Left renal pelvis (tissue), 4 donors: ENCODE data around the gene RAB3C. TPM values are rescaled to one million over a fixed set of nuclear protein-coding genes. Genes with fewer than 3 reads are reported as not detected.

ENCODE experiments used
- DNase-seq, 4 donors: peaks; one replicate each; pipeline ENCODE4 v3.0.0-alpha.2; 2013; ENCODE audit warnings: low read depth in 4 of 4, low spot score in 3 of 4
- polyA plus RNA-seq, 4 donors: library from polyadenylated mRNA; unstranded; fragments of 120-200 nt; gene quantifications; one replicate each; pipeline ENCODE4 v1.2.1, GENCODE V29; 2013; ENCODE audit not compliant: insufficient read length in 4 of 4

The RAB3C gene
- polyA plus RNA-seq, 4 donors = 1.1 to 2.3 (median 2.0) TPM

- DNase-seq = no peak
Measured at GRCh38 chr5:58765058-58765457, 182.2 kb downstream of the RAB3C start.

GRCh38 chr5:58767104-58767503, 184.2 kb downstream of the RAB3C start:
- no peak for DNase-seq

GRCh38 chr5:58770136-58770535, 187.3 kb downstream of the RAB3C start:
- no peak for DNase-seq

GRCh38 chr5:58771796-58772195, 188.9 kb downstream of the RAB3C start:
- no peak for DNase-seq

GRCh38 chr5:58773744-58774441, 191.0 kb downstream of the RAB3C start:
- no peak for DNase-seq

GRCh38 chr5:58774937-58775336, 192.1 kb downstream of the RAB3C start:
- DNase-seq = no peak

GRCh38 chr5:58775701-58776262, 192.9 kb downstream of the RAB3C start:
- no peak for DNase-seq

GRCh38 chr5:58776559-58776958, 193.7 kb downstream of the RAB3C start:
- DNase-seq = no peak

- DNase-seq = no peak
Measured at GRCh38 chr5:58778888-58779287, 196.0 kb downstream of the RAB3C start.

GRCh38 chr5:58786035-58786434, 203.2 kb downstream of the RAB3C start:
- DNase-seq = no peak

GRCh38 chr5:58786711-58787303, 203.9 kb downstream of the RAB3C start:
- no peak for DNase-seq

GRCh38 chr5:58787987-58788386, 205.1 kb downstream of the RAB3C start:
- no peak for DNase-seq

- no peak for DNase-seq
Measured at GRCh38 chr5:58793888-58794657, 211.2 kb downstream of the RAB3C start.

GRCh38 chr5:58794875-58795274, 212.0 kb downstream of the RAB3C start:
- no peak for DNase-seq

- DNase-seq = no peak
Measured at GRCh38 chr5:58795327-58795726, 212.5 kb downstream of the RAB3C start.

- DNase-seq = no peak
Measured at GRCh38 chr5:58797021-58797420, 214.1 kb downstream of the RAB3C start.

- DNase-seq = no peak
Measured at GRCh38 chr5:58800356-58800755, 217.5 kb downstream of the RAB3C start.

- no peak for DNase-seq
Measured at GRCh38 chr5:58800861-58801540, 218.1 kb downstream of the RAB3C start.

- DNase-seq = no peak
Measured at GRCh38 chr5:58803056-58803455, 220.2 kb downstream of the RAB3C start.

- DNase-seq = no peak
Measured at GRCh38 chr5:58804291-58804690, 221.4 kb downstream of the RAB3C start.

GRCh38 chr5:58810086-58810485, 227.2 kb downstream of the RAB3C start:
- no peak for DNase-seq
